GM18498 (cell line): ENCODE data around the gene CCDC88C.

Source experiments
- ATAC-seq: cut with Tn5 transposase; IDR thresholded peaks from one replicate; pipeline ENCODE4 v1.9.1; 2021; ENCODE audit warnings: mild to moderate bottlenecking, moderate library complexity; ENCODE audit not compliant: unreplicated experiment

Gene CCDC88C

GRCh38 chr14:91313154-91313850, 104.3 kb downstream of the CCDC88C start:
- no peak for ATAC-seq

DNA sequence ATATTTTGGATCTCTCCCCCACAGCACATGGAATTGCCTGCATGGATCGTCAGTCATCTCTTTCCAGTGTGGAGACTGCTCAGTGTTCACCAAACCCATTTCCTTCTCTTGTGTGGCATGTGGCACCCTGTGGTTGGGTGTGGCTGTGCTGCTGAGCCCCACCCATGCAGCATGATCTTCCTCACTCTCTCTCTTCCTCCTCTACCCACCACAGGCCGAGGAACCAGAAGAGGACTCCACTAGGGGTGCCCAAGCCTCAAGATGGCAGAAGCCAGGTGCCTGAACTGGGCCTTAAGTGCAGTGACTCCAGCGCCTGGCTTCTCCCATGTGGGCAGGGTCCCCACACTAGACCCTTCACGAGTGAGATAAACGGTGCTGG, 106.3 kb downstream of the CCDC88C start:
- ATAC-seq, result no peak

GRCh38 chr14:91310606-91311283, 106.9 kb downstream of the CCDC88C start:
- no peak for ATAC-seq

DNA sequence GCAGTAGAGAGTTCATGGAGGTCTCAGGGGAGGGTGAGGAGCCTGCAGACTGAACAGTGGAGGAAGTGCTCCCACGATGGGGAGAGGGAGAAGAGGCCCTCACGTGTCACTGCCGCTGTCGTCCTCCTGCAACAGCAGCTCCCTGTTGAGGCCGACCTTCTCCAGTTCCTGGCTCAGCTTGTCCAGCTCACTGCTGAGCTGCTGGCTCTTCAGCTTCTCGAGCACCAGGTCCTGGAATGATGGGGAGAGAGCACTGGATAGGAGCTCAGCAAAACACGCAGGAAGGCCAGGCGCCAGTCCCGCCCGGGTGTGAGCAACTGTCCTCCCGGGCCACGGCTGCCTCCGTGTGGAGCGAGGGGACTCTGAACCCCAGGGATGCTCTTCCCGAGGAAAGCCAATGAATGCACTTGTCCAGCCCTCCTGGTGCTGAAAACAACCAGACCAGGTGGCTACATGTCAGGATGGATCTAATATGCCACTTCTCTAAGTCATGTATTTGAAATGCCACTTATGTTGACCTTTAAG, 107.8 kb downstream of the CCDC88C start:
- ATAC-seq, result no peak

- ATAC-seq, result no peak
Observed at GRCh38 chr14:91308337-91308736, 109.3 kb downstream of the CCDC88C start.

DNA sequence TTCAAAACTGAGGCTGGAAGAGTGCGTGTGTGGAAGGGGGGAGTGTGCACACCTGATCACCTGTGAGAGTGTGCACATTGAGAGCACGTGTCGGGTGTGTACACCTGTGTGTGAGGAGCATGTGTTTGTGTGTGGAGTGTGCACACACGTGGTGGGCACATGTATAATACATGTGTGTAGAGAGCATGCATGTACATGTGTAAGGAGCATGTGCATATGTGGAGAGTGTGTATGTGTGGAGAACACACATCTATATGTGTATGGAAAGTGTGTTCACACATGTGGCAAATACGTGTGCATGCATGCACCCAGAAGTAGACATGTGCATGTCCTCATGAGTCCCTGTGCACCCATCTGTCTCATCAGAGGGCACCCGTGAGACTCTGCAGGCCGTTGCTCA, 110.0 kb downstream of the CCDC88C start:
- ATAC-seq, result no peak

- ATAC-seq, result no peak
Observed at GRCh38 chr14:91307046-91307445, 110.6 kb downstream of the CCDC88C start.

DNA sequence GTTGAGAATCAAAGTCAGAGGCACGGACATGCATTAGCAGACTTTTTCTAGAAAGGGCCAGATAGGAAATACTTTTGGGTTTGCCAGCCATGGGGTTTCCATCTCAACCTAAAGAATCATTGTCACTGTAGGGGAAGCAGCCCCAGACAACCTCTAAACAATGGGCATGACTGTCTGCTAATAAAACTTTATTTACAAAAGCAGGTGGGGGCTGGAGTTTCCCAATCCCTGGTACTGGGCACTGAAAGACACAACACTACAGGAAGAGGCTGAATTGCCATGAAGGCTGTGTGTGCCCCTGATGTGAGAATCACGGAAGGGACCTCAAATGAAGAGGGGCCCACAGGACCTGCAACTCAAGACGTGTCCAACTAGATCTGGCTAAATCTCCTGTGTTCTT, 111.1 kb downstream of the CCDC88C start:
- ATAC-seq, result no peak

DNA sequence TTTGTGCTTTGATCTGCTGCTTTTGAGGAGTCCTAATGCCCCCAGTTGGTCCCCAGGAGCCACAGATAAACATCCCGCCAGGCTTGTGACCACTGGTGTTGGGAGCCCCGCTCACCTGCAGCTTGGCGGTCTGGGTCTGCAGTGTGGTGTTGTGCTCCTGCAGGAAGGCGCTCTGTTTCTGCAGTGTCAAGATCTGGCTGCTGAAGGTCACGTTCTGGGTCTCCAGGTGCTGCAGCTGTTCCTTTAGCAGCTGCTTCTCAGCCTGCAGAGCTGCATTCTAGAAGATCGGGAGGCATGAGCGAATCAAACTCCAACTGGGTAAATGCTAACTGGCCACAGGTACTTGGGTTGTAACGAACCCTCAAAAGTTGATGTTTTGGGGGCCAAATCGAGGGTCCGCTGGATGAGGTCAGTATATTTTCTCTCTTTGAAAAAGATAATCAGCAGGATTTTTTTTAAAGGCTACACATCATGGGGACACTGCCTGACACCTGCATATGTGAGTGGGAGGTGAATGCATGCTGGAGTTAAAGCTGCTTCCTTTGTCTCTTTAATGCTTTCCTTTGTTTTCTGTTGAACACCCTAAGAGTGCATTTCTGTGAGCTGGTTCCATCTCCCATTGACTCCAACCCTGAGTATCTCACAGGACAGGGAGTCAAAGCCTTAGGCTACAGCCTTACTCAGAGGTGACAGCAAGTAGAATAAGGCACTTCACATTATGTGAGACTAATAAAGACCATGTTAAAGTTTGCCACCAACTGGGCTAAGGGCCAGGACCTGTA, 111.8 kb downstream of the CCDC88C start:
- no peak for ATAC-seq

DNA sequence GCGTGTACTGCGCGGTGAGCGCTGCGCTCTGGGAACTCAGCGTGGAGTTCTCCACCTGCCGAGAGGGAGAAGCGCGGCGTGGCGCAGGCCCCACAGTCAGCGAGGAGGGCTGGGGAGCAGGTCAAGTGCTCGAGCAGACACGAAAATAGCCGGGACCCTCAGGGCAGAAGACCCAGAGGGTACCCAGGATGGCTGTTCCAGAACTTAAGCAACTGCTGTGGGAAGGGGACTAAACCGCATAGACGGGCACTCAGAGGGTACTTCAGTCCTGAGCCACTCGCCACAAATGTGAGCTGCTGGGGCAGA, 113.7 kb downstream of the CCDC88C start:
- ATAC-seq, result no peak

DNA sequence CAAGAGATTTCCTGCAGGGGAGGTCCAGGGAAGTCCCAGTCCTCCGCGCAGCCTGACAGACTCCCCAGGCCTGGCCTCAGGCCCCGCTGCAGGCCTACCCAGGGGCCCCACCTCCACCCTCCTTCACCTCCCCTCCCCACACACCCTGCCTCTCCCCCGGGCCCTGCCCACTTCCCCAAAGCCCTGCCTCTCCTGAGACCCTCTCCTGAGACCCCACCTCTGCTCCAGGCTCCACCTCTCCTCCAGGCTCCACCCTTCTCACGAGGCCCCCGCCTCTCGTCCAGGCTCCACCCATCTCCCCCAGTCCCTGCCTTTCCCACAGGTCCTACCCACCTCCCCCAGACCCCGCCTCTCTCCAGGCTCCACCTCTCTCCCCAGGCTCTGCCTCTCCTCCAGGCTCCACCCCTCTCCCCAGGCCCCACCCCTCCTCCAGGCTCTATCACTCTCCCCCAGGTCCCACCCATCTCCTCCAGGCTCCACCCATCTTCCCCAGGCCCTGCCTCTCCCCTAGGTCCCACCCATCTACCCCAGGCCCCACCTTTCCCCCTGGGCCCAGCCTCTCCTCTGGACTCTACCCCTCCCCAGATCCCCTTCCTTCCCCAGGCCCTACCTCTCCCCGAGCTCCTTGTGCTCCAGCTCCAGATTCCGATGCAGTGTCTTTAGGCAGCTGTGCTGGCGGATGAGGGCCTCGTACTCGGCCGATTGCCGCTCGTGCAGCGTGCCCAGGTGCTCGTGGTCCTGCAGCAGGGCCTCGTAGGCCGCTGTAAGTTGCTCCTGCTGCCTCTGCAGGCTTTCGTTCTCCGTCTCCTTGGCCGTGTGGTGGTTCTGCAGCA, 114.3 kb downstream of the CCDC88C start:
- no peak for ATAC-seq

DNA sequence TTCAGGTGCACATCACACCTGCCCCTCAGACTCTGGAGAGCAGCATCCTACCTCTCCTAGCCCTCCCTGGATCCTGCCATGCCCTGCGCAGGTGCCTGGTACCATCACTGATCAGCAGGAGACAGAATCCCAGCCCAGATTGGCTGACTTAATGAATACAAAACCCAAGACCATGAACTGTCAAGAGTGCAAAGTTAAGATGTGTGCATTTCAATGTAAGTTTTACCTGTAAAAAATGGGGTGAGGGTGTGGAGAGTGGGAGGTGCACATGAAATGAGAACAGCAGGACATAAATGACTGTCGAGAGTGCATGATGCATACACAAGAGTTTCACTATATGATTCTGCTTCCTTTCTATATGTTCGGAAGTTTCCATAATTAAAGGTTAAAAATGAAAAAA, 115.2 kb downstream of the CCDC88C start:
- ATAC-seq, result no peak

- no peak for ATAC-seq
Observed at GRCh38 chr14:91300957-91301356, 116.7 kb downstream of the CCDC88C start.

DNA sequence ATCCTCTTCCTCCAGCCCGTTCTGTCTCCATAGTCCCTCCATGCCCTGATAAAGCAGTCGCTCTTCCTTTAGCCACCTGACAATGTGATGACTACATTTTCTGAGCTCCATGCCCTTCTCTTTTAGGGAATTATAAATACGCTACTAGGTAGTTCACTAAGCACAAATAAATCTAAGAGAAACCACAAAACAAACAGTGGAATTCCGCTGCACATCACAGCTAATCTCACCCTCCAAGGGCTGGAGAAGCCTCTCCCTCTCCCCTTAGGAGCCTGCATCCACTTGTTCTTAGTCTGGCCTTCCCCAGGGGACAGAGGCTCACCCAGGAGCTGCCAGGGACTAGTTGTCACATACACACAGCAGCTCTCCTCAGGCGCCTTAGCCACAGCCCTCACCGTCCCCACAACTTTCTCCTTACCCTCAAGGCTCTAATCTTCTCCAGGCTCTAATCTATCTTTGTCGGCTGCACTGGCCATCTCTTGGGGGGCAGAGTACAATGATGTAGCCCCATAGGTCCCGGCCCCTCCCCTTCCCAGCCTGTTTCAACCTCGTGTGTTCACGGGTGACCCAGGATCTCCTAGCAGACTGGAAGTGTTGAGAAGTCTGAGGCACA, 117.2 kb downstream of the CCDC88C start:
- ATAC-seq, result no peak

- ATAC-seq, result no peak
Observed at GRCh38 chr14:91299121-91300115, 118.2 kb downstream of the CCDC88C start.

GRCh38 chr14:91298576-91298975, 119.0 kb downstream of the CCDC88C start:
- ATAC-seq, result no peak

GRCh38 chr14:91297081-91297711, 120.4 kb downstream of the CCDC88C start:
- ATAC-seq, result no peak

- no peak for ATAC-seq
Observed at GRCh38 chr14:91295851-91296796, 121.5 kb downstream of the CCDC88C start.
